CD8-positive, alpha-beta memory T cell (primary cell): ENCODE data around the gene FILIP1L. TPM values are rescaled to one million over a fixed set of nuclear protein-coding genes. Genes with fewer than 3 reads are reported as not detected.

ENCODE experiments used
- CTCF ChIA-PET: fragments of 350-600 bp; sonication (Branson Sonifier 250); formaldehyde crosslinking; loops from one replicate; lab custom pipeline; 2021; ENCODE audit warnings: antibody characterized with exemption; lab: Charles Lee
- POLR2A ChIA-PET: fragments of 350-600 bp; sonication (Branson Sonifier 250); formaldehyde crosslinking; loops from one replicate; lab custom pipeline; 2021; ENCODE audit warnings: antibody characterized with exemption; lab: Charles Lee
- DNase-seq, 5 donors: peaks; one replicate each; pipeline versions ENCODE4 v3.0.0 to v3.0.0-alpha.2; 2020 to 2022; ENCODE audit warnings: mixed read lengths in 1 of 5
- H3K27ac ChIP-seq: one replicate; pipeline ENCODE4 v1.7.0; 2013; ENCODE audit warnings: low read depth, mild to moderate bottlenecking, low read length, moderate library complexity
- H3K27me3 ChIP-seq: 2 replicates; pipeline ENCODE4 v1.7.0; 2013; ENCODE audit warnings: low read length, mild to moderate bottlenecking; ENCODE audit not compliant: insufficient read depth, poor library complexity, severe bottlenecking
- H3K36me3 ChIP-seq: 2 replicates; pipeline ENCODE4 v1.7.0; 2013; ENCODE audit warnings: mild to moderate bottlenecking, low read length, moderate library complexity; ENCODE audit not compliant: insufficient read depth
- H3K4me1 ChIP-seq: 2 replicates; pipeline ENCODE4 v1.7.0; 2013; ENCODE audit warnings: mild to moderate bottlenecking, low read length, moderate library complexity; ENCODE audit not compliant: insufficient read depth
- H3K4me3 ChIP-seq: 2 replicates; pipeline ENCODE4 v1.7.0; 2013; ENCODE audit warnings: mild to moderate bottlenecking, low read length
- H3K9me3 ChIP-seq: 2 replicates; pipeline ENCODE4 v1.7.0; 2013; ENCODE audit warnings: mild to moderate bottlenecking, low read length
- H3K27ac Mint-ChIP-seq, 8 donors: one replicate each; pipeline ENCODE4 v1.8.0; 2020 to 2021; ENCODE audit warnings: mixed read lengths in 8 of 8, mild to moderate bottlenecking in 6 of 8, inconsistent platforms in 3 of 8, moderate library complexity in 3 of 8
- H3K27me3 Mint-ChIP-seq, 2 donors: one replicate each; pipeline ENCODE4 v1.8.0; 2020 to 2021; ENCODE audit warnings: mixed read lengths in 2 of 2, mild to moderate bottlenecking in 1 of 2, moderate library complexity in 1 of 2
- H3K36me3 Mint-ChIP-seq, 3 donors: one replicate each; pipeline ENCODE4 v1.8.0; 2020 to 2021; ENCODE audit warnings: mixed read lengths in 3 of 3, inconsistent platforms in 1 of 3, mild to moderate bottlenecking in 1 of 3
- H3K4me1 Mint-ChIP-seq, 3 donors: one replicate each; pipeline ENCODE4 v1.8.0; 2020 to 2021; ENCODE audit warnings: mixed read lengths in 3 of 3, inconsistent platforms in 1 of 3, mild to moderate bottlenecking in 1 of 3
- H3K4me3 Mint-ChIP-seq, 7 donors: one replicate each; pipeline ENCODE4 v1.8.0; 2020 to 2021; ENCODE audit warnings: mixed read lengths in 7 of 7, mild to moderate bottlenecking in 6 of 7, moderate library complexity in 4 of 7, inconsistent platforms in 2 of 7
- H3K9me3 Mint-ChIP-seq, 5 donors: one replicate each; pipeline ENCODE4 v1.8.0; 2020 to 2022; ENCODE audit warnings: mixed read lengths in 5 of 5, mild to moderate bottlenecking in 3 of 5, moderate library complexity in 2 of 5, inconsistent platforms in 1 of 5
- polyA plus RNA-seq: library from polyadenylated mRNA; unstranded; fragments of 300-500 nt; fragmentation: Illumina TruSeq; gene quantifications from one replicate; pipeline ENCODE4 v1.2.3, GENCODE V29; 2021
- total RNA-seq, 2 experiments: library from RNA; stranded (reverse); gene quantifications; one replicate each; pipeline ENCODE4 v1.2.3, GENCODE V29; 2021

FILIP1L gene
- total and polyA plus RNA-seq, 3 experiments from 2014 or later = 0.12 to 0.27 (median 0.20) TPM

DNA sequence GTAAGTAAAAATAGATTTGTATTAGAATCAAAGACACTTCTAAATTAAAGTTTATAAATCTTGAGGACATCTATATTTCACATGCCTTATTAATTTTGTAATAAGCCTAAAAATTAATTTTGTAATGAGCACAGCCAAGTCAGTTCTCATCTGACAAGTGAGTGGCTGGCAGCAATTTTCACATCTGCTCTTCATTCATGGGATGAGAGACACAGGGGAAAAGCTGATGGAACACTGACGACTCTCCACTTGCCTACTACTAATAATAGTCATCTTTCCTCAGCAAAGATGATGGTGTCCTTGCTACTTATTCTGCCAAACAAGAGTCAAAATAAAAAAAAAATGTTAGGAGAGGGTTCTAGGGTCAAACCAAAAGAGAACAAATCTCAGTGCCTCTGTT, 311.0 kb downstream of the FILIP1L start:
- Histone ChIP-seq H3K36me3 (no peaks in the 10 kb centered on the region), H3K27me3 (no peaks in the 10 kb centered on the region), H3K4me1 (no peaks in the 10 kb centered on the region), H3K27ac (no peak overlapping the region), H3K9me3 (peaks cover 8% of the 10 kb centered on the region), H3K4me3 (no peak overlapping the region)
- Mint-ChIP-seq H3K4me1 (peaks cover 0 to 3% (median 0%) of the 10 kb centered on the region in 3 donors), H3K27me3 (no peaks in the 10 kb centered on the region), H3K27ac (no peak overlapping the region), H3K4me3 (no peak overlapping the region), H3K9me3 (peaks cover 6 to 12% (median 10%) of the 10 kb centered on the region in 5 donors), H3K36me3 (peaks cover 3 to 17% (median 5%) of the 10 kb centered on the region in 3 donors)
- ChIA-PET POLR2A (no interaction called here), CTCF (no interaction called here)
- no peak for DNase-seq

GRCh38 chr3:99799422-99799821, 314.9 kb downstream of the FILIP1L start:
- no peak for DNase-seq
- peaks cover 0 to 9% (median 0%) of the 10 kb centered on the region in 3 donors for H3K36me3 Mint-ChIP-seq
- H3K27ac Mint-ChIP-seq = no peak overlapping the region
- peaks cover 0 to 6% of the 10 kb centered on the region in 2 donors for H3K27me3 Mint-ChIP-seq
- no peaks in the 10 kb centered on the region for H3K9me3 ChIP-seq
- POLR2A ChIA-PET = no interaction called here
- no peak overlapping the region for H3K4me3 Mint-ChIP-seq
- H3K9me3 Mint-ChIP-seq = peaks cover 0 to 5% (median 3%) of the 10 kb centered on the region in 5 donors
- no peaks in the 10 kb centered on the region for H3K36me3 ChIP-seq
- H3K4me1 Mint-ChIP-seq = no peaks in the 10 kb centered on the region
- CTCF ChIA-PET = interaction anchor here (1.0 kb wide), 1 partner anchor 9 kb away, joined by 5 read pairs; no protein-coding TSS in a partner anchor
- no peaks in the 10 kb centered on the region for H3K27me3 ChIP-seq
- no peaks in the 10 kb centered on the region for H3K4me1 ChIP-seq
- no peak overlapping the region for H3K4me3 ChIP-seq
- no peak overlapping the region for H3K27ac ChIP-seq

DNA sequence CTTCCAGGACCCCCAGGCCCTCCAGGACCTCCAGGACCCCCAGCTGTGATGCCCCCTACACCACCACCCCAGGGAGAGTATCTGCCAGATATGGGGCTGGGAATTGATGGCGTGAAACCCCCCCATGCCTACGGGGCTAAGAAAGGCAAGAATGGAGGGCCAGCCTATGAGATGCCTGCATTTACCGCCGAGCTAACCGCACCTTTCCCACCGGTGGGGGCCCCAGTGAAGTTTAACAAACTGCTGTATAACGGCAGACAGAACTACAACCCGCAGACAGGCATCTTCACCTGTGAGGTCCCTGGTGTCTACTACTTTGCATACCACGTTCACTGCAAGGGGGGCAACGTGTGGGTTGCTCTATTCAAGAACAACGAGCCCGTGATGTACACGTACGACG, 318.7 kb downstream of the FILIP1L start:
- Histone ChIP-seq H3K4me3 (no peak overlapping the region), H3K27ac (no peak overlapping the region), H3K36me3 (no peaks in the 10 kb centered on the region), H3K9me3 (no peaks in the 10 kb centered on the region), H3K4me1 (no peaks in the 10 kb centered on the region), H3K27me3 (no peaks in the 10 kb centered on the region)
- no peaks in the 10 kb centered on the region for H3K9me3 Mint-ChIP-seq
- H3K36me3 Mint-ChIP-seq = peaks cover 0 to 3% (median 0%) of the 10 kb centered on the region in 3 donors
- ChIA-PET CTCF (interaction anchor here (1.4 kb wide), 1 partner anchor 12 kb away, joined by 3 read pairs; no protein-coding TSS in a partner anchor), POLR2A (no interaction called here)
- H3K27ac Mint-ChIP-seq = no peak overlapping the region
- H3K4me1 Mint-ChIP-seq = no peaks in the 10 kb centered on the region
- H3K27me3 Mint-ChIP-seq = peaks cover 0 to 10% of the 10 kb centered on the region in 2 donors
- H3K4me3 Mint-ChIP-seq = no peak overlapping the region
- DNase-seq = no peak

- CTCF ChIA-PET = no interaction called here
- Histone ChIP-seq H3K27me3 (no peaks in the 10 kb centered on the region), H3K36me3 (no peaks in the 10 kb centered on the region), H3K4me1 (no peaks in the 10 kb centered on the region), H3K27ac (no peak overlapping the region), H3K9me3 (no peaks in the 10 kb centered on the region), H3K4me3 (no peak overlapping the region)
- POLR2A ChIA-PET = no interaction called here
- Mint-ChIP-seq H3K9me3 (no peaks in the 10 kb centered on the region), H3K27ac (no peak overlapping the region), H3K4me1 (no peaks in the 10 kb centered on the region), H3K27me3 (peaks cover 0 to 10% of the 10 kb centered on the region in 2 donors), H3K4me3 (no peak overlapping the region), H3K36me3 (no peaks in the 10 kb centered on the region)
- no peak for DNase-seq
These were observed 319.8 kb downstream of the FILIP1L start for GRCh38 chr3:99794485-99794884.

GRCh38 chr3:99789011-99789721, 325.1 kb downstream of the FILIP1L start:
- Mint-ChIP-seq H3K9me3 (no peaks in the 10 kb centered on the region), H3K4me1 (no peaks in the 10 kb centered on the region), H3K27ac (no peak overlapping the region), H3K4me3 (no peak overlapping the region), H3K36me3 (no peaks in the 10 kb centered on the region), H3K27me3 (peaks cover 3 to 17% of the 10 kb centered on the region in 2 donors)
- ChIA-PET POLR2A (no interaction called here), CTCF (no interaction called here)
- no peaks in the 10 kb centered on the region for H3K36me3 ChIP-seq
- no peaks in the 10 kb centered on the region for H3K27me3 ChIP-seq
- H3K9me3 ChIP-seq = no peaks in the 10 kb centered on the region
- no peaks in the 10 kb centered on the region for H3K4me1 ChIP-seq
- DNase-seq = no peak
- H3K4me3 ChIP-seq = no peak overlapping the region
- H3K27ac ChIP-seq = no peak overlapping the region

Other genes with a start within 250 kb of the FILIP1L start
- gene TBC1D23, start 146.5 kb upstream of the FILIP1L start, total RNA-seq = 10 to 100 TPM; 21.0 to 23.1 TPM
- 21.9 TPM for gene TBC1D23, start 146.5 kb upstream of the FILIP1L start, polyA plus RNA-seq
- 10 to 100 TPM; 81.9 to 83.0 TPM for gene NIT2, start 220.3 kb upstream of the FILIP1L start, total RNA-seq
- gene NIT2, start 220.3 kb upstream of the FILIP1L start, polyA plus RNA-seq = 44.1 TPM